IPS-20b (cell line): ENCODE results near the gene ZNF213.
"Not testable (repeated sequence)": the region's sequence is repeated elsewhere in the genome, so short reads cannot be mapped to it uniquely, and the experiment has no call there.

Experiments used
- H3K27ac ChIP-seq: one replicate; pipeline ENCODE4 v1.5.1; 2013; ENCODE audit warnings: low read length
- H3K27me3 ChIP-seq: 2 replicates; pipeline ENCODE4 v1.6.1; 2013; ENCODE audit warnings: mild to moderate bottlenecking, low read length, inconsistent platforms; ENCODE audit not compliant: insufficient read depth
- H3K36me3 ChIP-seq: 2 replicates; pipeline ENCODE4 v1.6.1; 2013; ENCODE audit warnings: low read depth, mild to moderate bottlenecking, inconsistent platforms, low read length, moderate library complexity; ENCODE audit not compliant: insufficient read depth
- H3K4me1 ChIP-seq: 2 replicates; pipeline ENCODE4 v1.6.1; 2013; ENCODE audit warnings: mild to moderate bottlenecking, control low read depth, inconsistent platforms, low read length, moderate library complexity; ENCODE audit not compliant: insufficient read depth
- H3K4me3 ChIP-seq: 2 replicates; pipeline ENCODE4 v1.5.1; 2013; ENCODE audit warnings: mild to moderate bottlenecking, low read length, inconsistent platforms
- H3K9ac ChIP-seq: 2 replicates; pipeline ENCODE4 v1.6.1; 2013; ENCODE audit warnings: low read depth, mild to moderate bottlenecking, inconsistent platforms, low read length, moderate library complexity
- H3K9me3 ChIP-seq: 2 replicates; pipeline ENCODE4 v1.6.1; 2013; ENCODE audit warnings: mild to moderate bottlenecking, low read depth, low read length, inconsistent platforms; ENCODE audit not compliant: insufficient read depth

The ZNF213 gene

GRCh38 chr16:3155972-3156371 lies 21.1 kb downstream of the ZNF213 start:
- Histone ChIP-seq H3K4me3 (no peak overlapping the region), H3K27me3 (peaks cover 30% of the 10 kb centered on the region), H3K4me1 (no peaks in the 10 kb centered on the region), H3K9ac (no peak overlapping the region), H3K36me3 (no peaks in the 10 kb centered on the region), H3K27ac (no peak overlapping the region), H3K9me3 (no peaks in the 10 kb centered on the region)

DNA sequence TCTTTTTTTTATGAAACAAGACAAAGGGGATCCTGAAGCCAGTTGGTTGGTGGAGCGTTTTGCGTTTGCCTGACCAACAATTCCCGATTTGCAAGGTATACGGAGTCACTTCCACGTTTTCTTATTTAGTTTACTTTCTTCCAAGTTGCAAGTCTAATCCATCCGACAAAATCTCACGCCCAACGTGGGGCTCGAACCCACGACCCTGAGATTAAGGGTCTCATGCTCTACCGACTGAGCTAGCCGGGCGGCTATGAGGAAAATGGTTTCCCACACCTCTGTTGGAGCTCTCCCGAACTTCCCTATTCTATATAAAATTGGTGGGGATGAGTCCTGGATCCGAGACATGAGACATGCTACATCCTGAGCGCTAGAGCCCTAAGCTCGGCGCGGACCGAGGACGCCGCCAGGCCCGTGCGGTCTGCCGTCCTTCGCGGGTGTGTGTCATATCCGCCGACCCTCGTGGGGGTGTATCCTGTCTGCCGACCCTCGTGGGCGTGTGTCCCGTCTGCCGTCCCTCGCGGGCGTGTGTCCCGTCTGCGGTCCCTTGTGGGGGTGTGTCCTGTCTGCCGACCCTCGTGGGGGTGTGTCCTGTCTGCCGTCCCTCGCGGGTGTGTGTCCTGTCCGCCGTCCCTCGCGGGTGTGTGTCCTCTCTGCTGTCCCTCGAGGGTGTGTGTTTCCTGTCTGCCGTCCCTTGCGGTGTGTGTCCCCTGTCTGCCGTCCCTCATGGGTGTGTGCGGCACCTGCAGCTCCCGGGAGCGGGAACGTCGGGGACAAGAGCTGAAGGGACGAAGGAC lies 22.6 kb downstream of the ZNF213 start:
- Histone ChIP-seq H3K36me3 (no peaks in the 10 kb centered on the region), H3K9me3 (no peaks in the 10 kb centered on the region), H3K4me3 (peak overlapping the region; percentile 85), H3K27ac (no peak overlapping the region), H3K27me3 (peaks cover 30% of the 10 kb centered on the region), H3K4me1 (no peaks in the 10 kb centered on the region), H3K9ac (peak overlapping the region; percentile 21; the same call in 1 of the 2 replicates)

DNA sequence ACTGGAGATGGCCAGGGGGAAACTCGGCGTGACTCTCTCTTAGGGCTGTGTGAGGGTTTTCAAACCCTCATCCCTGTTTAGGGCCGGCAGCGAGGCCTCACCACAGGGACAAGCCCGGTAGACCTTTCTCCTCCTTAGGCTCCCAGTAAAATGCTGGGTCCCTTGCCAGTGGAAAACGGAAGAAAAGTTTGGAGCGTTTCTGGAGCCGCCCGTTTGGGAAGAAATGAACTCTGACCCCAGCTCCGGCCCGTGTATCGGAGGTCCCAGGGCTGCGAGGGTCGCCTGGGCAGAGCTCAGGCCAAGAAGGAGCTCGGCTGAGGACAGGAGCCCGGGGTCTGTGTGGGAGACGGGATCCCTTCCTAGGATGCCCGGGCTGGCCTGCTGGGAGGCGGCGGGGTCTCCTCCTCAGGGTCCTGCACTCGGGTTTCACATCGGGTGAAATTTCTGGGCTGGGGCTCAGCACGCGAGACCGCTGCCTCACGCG lies 23.2 kb downstream of the ZNF213 start:
- Histone ChIP-seq H3K9ac (peak overlapping the region; percentile 21; the same call in 1 of the 2 replicates), H3K4me1 (no peaks in the 10 kb centered on the region), H3K4me3 (peak overlapping the region; percentile 85), H3K27me3 (peaks cover 30% of the 10 kb centered on the region), H3K36me3 (no peaks in the 10 kb centered on the region), H3K27ac (no peak overlapping the region), H3K9me3 (no peaks in the 10 kb centered on the region)

- H3K4me3 ChIP-seq = peak overlapping the region; percentile 85
- no peaks in the 10 kb centered on the region for H3K9me3 ChIP-seq
- no peaks in the 10 kb centered on the region for H3K4me1 ChIP-seq
- H3K36me3 ChIP-seq = no peaks in the 10 kb centered on the region
- H3K27ac ChIP-seq = no peak overlapping the region
- H3K27me3 ChIP-seq = peaks cover 30% of the 10 kb centered on the region
- H3K9ac ChIP-seq = peak overlapping the region; percentile 75; the same call in 1 of the 2 replicates
Measured at GRCh38 chr16:3158510-3159314, 23.9 kb downstream of the ZNF213 start.

DNA sequence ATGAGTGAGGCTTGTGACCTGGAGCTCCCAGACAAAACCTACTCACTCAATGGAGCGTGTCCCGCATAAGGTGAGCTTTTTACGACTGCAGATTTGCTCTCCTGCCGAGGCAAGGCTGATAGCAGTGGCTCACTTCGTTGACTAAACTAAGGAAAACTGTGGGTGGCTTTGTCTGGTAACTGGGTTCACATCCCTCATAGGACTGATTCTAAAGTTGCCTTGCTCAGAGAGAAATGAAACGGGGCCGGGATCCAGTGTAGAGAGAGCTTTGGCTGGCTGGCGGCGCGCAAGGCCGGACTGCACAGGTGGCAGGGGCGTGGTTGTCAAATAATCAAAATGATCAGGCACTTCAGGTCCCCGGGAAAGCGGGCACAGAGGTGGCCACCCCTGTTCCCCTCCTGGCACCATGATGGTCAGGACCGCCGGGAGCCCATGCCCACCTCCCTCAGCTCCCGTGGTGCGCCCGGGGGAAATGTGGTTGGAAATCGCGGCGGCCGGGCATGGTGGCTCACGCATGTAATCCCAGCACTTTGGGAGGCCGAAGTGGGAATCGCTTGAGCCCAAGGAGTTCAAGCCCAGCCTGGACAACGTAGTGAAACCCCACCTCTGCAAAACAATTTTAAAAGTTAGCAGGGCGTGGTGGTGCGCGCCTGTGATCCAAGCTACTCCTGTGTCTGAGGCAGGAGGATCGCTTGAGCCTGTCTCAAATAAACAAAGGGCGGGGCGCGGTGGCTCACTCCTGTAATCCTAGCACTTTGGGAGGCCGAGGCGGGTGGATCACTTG lies 26.6 kb downstream of the ZNF213 start:
- Histone ChIP-seq H3K27me3 (peaks cover 22% of the 10 kb centered on the region), H3K4me1 (no peaks in the 10 kb centered on the region), H3K36me3 (no peaks in the 10 kb centered on the region), H3K4me3 (no peak overlapping the region), H3K9me3 (no peaks in the 10 kb centered on the region), H3K9ac (no peak overlapping the region), H3K27ac (no peak overlapping the region)

DNA sequence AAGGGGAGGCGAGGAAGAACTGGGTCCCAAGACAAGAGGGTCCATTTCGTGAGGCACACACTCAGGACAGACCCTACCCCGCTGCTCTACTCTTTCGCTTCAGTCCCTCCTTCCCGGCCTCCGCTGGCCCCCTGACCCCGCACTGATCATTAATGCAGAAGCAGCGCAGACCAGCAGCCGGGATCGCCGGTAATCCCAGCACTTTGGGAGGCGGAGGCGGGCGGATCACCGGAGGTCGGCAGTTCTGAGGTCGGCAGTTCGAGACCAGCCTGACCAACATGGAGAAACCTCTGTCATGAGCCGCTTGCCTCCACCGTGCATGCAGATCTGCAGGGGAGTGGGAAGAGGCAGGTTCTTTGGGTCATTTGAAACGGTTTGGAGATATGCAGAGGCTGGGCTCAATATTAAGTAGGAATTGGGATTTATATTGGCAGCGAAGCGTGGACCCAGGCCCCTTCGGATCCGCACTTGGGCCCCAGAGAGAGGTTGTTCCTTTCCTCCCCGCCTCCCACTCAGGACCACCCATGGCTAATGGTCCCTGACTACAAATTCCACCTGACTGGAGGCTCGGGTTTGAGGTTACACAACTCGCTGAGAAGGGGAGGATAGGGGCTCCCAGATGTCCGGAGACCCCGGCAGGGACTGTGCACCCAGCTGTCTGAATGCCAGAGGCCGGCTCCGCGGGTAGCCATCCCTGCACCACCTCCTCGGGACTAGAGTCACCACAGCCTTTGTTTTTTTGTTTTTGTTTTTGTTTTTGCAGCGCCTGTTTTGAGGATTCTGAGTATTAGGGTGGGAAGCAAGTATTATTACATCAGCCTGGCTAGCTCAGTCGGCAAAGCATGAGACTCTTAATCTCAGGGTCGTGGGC lies 29.5 kb downstream of the ZNF213 start:
- Histone ChIP-seq H3K36me3 (no peaks in the 10 kb centered on the region), H3K4me1 (no peaks in the 10 kb centered on the region), H3K9me3 (no peaks in the 10 kb centered on the region), H3K4me3 (no peak overlapping the region), H3K27ac (no peak overlapping the region), H3K9ac (no peak overlapping the region), H3K27me3 (peaks cover 24% of the 10 kb centered on the region)

DNA sequence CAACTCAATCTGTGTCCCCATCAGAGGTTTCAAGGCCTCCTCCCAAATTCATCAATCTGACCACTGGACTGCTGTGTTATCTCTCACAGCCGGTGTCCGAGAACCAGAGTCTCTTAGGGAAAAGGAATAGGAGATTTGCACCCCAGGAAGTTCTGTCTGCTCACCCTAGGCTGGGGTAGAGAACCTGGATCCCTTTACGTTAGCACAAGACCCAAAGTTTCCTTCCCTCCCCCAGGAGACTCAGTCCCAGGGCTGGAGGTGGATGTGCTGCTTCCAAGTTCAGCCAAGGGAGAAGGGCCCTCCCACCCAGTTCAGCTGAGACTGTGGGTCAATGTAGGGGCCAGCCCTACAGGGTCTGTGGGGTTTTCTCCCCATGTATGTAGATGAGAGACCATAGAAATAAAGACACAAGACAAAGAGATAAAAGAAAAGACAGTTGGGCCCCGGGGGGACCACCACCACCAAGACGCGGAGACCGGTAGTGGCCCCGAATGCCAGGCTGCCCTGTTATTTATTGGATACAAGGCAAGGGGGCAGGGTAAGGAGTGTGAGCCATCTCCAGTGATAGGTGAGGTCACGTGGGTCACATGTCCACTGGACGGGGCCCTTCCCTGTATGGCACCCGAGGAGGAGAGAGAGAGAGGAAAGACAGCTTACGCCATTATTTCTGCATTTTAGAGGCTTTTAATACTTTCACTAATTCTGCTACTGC lies 30.4 kb downstream of the ZNF213 start:
- Histone ChIP-seq H3K27ac (no peak overlapping the region), H3K4me3 (peak overlapping the region; percentile 42), H3K4me1 (no peaks in the 10 kb centered on the region)

GRCh38 chr16:3166505-3166886 lies 31.7 kb downstream of the ZNF213 start:
- peaks cover 45% of the 10 kb centered on the region for H3K27me3 ChIP-seq

More for the DNA sequence above, 30.4 kb downstream of the ZNF213 start:
- peaks cover 33% of the 10 kb centered on the region for H3K27me3 ChIP-seq
- H3K36me3 ChIP-seq = no peaks in the 10 kb centered on the region
- no peaks in the 10 kb centered on the region for H3K9me3 ChIP-seq
- no peak overlapping the region for H3K9ac ChIP-seq

DNA sequence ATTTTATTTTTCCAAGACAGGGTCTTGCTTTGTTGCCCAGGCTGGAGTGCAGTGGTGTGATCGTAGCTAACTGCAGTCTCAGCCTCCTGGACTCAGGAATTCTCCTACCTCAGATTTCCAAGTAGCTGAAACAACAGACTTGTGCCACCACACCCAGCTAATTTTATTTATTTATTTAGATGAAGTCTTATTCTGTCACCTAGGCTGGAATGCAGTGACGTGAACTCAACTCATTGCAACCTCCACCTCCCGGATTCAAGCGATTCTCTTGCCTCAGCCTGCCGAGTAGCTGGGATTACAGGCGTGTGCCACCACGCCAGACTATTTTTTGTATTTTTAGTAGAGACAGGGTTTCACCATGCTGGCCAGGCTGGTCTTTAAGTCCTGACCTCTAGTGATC lies 33.9 kb downstream of the ZNF213 start:
- not testable (repeated sequence) for H3K4me1 ChIP-seq, H3K36me3 ChIP-seq, H3K4me3 ChIP-seq, H3K9ac ChIP-seq, H3K9me3 ChIP-seq, H3K27ac ChIP-seq
- peaks cover 61% of the 10 kb centered on the region for H3K27me3 ChIP-seq

More at GRCh38 chr16:3166505-3166886, 31.7 kb downstream of the ZNF213 start:
- no peak overlapping the region for H3K9ac ChIP-seq
- H3K4me1 ChIP-seq = no peaks in the 10 kb centered on the region
- H3K27ac ChIP-seq = no peak overlapping the region
- no peaks in the 10 kb centered on the region for H3K9me3 ChIP-seq
- no peaks in the 10 kb centered on the region for H3K36me3 ChIP-seq
- no peak overlapping the region for H3K4me3 ChIP-seq

GRCh38 chr16:3170440-3171180 lies 35.8 kb downstream of the ZNF213 start:
- H3K36me3 ChIP-seq = no peaks in the 10 kb centered on the region
- no peaks in the 10 kb centered on the region for H3K9me3 ChIP-seq
- H3K4me1 ChIP-seq = no peaks in the 10 kb centered on the region
- no peak overlapping the region for H3K27ac ChIP-seq
- H3K9ac ChIP-seq = peak overlapping the region; percentile 49; the same call in 1 of the 2 replicates
- peaks cover 72% of the 10 kb centered on the region for H3K27me3 ChIP-seq
- peak overlapping the region; percentile 68 for H3K4me3 ChIP-seq
